ENCODE results near the gene TBX4. TPM values are rescaled to one million over a fixed set of nuclear protein-coding genes. Genes with fewer than 3 reads are reported as not detected.

The TBX4 gene
- total RNA-seq, 2 donors from 2014 or later: not detected

DNA sequence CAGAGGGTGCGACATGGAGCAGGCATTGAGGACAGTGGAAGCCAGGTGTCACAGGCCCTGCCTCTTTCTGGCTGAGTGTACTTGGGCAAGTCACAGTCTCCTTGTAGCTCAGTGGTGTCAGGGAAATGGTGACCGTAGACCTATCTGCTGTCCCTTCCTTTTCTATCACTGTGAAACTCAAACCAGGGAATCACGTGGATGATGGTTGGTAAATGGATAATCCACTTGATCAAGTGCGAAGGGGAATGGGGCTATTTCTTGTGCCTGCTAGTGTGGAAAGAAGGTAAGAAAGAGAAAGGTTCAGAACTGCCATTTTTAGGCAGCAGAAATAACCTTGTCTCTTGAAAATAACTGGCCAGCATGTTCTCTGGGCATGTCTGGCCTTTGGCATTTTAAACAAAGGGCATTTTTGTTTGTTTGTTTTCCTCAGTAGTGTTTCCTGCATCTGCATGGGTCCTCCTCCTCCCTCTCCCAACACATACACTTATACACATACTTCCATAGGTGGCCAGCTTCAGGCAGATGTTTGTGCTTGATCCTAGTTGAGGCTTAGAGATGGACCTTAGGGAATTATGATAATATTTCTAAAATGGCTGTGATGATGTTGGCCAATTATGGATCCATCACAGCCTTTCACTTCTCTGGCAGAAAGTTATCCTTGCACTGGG, 7.1 kb downstream of the TBX4 start:
- Histone ChIP-seq H3K4me3 (no peak overlapping the region), H3K4me1 (peaks cover 0 to 27% of the 10 kb centered on the region in 2 donors), H3K36me3 (no peaks in the 10 kb centered on the region), H3K9me3 (no peaks in the 10 kb centered on the region), H3K27me3 (peaks cover 25 to 29% of the 10 kb centered on the region in 2 donors), H3K27ac (no peak overlapping the region)
- no peak for DNase-seq (ENCODE audit: low spot score)
- TF ChIP-seq, protein P1, sequence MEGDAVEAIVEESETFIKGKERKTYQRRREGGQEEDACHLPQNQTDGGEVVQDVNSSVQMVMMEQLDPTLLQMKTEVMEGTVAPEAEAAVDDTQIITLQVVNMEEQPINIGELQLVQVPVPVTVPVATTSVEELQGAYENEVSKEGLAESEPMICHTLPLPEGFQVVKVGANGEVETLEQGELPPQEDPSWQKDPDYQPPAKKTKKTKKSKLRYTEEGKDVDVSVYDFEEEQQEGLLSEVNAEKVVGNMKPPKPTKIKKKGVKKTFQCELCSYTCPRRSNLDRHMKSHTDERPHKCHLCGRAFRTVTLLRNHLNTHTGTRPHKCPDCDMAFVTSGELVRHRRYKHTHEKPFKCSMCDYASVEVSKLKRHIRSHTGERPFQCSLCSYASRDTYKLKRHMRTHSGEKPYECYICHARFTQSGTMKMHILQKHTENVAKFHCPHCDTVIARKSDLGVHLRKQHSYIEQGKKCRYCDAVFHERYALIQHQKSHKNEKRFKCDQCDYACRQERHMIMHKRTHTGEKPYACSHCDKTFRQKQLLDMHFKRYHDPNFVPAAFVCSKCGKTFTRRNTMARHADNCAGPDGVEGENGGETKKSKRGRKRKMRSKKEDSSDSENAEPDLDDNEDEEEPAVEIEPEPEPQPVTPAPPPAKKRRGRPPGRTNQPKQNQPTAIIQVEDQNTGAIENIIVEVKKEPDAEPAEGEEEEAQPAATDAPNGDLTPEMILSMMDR (IDR thresholded peaks at IDR 0.05): no peak

DNA sequence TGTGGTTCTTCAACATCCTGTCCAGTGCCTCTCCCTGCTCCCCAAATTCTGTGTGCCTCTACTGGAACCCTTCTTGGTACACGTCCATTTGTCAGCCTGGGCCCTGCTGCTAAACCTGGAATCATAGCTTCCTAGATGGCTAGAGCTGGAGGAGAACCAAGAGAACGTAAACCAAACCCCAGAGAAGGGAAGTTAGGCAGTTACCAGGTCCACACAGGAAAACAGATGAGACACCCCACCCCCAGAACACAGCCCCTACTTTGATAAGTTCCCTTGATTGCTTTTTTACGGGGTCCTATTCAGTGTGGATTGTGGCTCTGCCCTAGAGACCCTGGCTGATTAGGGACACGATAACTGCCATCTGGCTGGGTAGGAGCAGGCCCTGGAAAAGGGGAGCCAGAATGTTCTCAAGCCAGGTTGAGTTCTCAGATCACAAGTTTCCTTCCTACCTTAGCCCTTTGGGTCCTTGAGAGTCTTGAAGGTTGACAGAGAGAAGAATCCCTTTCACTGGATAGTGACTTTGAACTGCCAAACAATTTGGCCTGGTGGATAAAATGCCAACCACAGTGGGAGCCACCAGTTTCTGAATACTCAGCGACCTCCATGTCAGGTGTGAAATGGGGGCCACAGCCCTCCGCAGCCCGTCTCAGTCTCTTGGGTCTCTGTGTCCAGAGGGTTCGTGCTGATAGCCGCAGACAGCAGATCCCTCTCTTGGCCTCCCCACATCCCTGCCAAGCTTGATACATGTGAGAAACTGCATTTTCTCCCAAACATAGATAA, 7.9 kb downstream of the TBX4 start:
- DNase-seq (ENCODE audit: low spot score): no peak
- no peak overlapping the region for H3K4me3 ChIP-seq
- H3K36me3 ChIP-seq: no peaks in the 10 kb centered on the region
- no peaks in the 10 kb centered on the region for H3K9me3 ChIP-seq
- H3K4me1 ChIP-seq: peaks cover 0 to 20% of the 10 kb centered on the region in 2 donors
- TF ChIP-seq, protein P1 (IDR thresholded peaks at IDR 0.05): no peak
- H3K27ac ChIP-seq: no peak overlapping the region
- peaks cover 18 to 21% of the 10 kb centered on the region in 2 donors for H3K27me3 ChIP-seq

DNA sequence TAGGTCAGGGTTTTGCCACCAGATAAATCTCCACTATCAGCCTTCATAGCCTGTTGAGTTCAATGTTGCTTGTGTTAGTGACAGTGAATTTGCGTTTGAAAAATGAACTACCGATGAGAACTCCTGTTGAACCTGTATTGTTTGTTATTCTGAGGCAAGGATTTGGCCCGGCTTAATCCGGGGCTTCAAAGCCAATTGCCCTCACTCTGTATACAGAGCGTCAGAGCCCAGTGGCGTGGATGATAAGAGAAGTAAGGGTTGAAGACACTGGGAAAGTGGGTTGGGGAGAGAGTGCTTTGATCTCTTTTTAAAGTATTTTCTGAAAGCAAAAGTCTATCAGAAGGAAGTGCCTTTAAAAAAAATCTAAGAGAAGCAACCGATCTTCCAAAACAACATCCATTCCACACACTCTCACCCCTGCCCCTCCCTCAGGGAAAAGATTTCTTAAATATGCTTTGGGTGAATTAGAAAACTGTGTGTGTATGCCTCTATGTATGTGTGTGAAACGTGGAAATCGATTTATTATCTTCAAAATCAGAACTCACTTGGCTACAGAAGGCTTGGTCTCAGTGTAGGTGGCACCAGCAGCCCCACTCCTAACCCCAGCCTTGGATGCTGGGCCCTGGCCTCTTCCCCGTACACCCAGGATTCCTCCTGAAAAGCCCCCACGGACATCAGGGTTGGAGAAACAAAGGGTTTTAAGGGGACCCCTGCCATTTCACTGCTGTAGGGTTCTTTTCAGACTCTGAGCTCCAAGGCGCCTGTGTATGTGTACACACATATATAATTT, 8.8 kb downstream of the TBX4 start:
- Histone ChIP-seq H3K4me3 (no peak overlapping the region), H3K36me3 (no peaks in the 10 kb centered on the region), H3K27ac (no peak overlapping the region), H3K4me1 (peaks cover 0 to 20% of the 10 kb centered on the region in 2 donors), H3K9me3 (no peaks in the 10 kb centered on the region), H3K27me3 (peaks cover 11 to 14% of the 10 kb centered on the region in 2 donors)
- TF ChIP-seq, protein P1 (IDR thresholded peaks at IDR 0.05): no peak
- no peak for DNase-seq (ENCODE audit: low spot score)

DNA sequence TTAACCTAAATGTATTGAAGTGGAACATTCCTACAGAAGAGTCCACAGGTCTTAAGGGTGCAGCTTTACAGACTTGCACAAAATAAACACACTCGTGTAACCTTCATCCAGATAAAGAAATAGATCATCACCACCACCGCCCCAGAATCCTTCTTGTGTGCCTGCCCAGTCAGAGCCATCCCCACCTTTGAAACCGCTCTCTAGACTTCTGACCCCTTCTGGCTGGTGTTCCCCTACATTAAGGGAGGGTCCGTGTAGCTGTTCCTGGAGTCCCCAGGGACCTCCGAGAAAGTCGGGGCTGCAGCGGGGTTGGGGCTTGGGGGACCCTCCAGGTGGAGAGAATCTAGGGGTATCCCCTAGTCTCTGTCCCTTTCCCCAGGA, 9.4 kb downstream of the TBX4 start:
- TF ChIP-seq, protein P1 (IDR thresholded peaks at IDR 0.05): no peak
- Histone ChIP-seq H3K36me3 (no peaks in the 10 kb centered on the region), H3K9me3 (no peaks in the 10 kb centered on the region), H3K4me1 (peaks cover 0 to 20% of the 10 kb centered on the region in 2 donors), H3K27ac (no peak overlapping the region), H3K27me3 (peaks cover 6 to 12% of the 10 kb centered on the region in 2 donors), H3K4me3 (peak overlapping the region in 1 of 2 donors; percentile 28)
- no peak for DNase-seq (ENCODE audit: low spot score)

GRCh38 chr17:61461967-61462718, 9.9 kb downstream of the TBX4 start:
- H3K27me3 ChIP-seq: peaks cover 0 to 8% of the 10 kb centered on the region in 2 donors
- H3K4me3 ChIP-seq: peak overlapping the region in 1 of 2 donors; percentile 28
- TF ChIP-seq, protein P1 (IDR thresholded peaks at IDR 0.05): no peak
- H3K4me1 ChIP-seq: peaks cover 0 to 16% of the 10 kb centered on the region in 2 donors
- DNase-seq (ENCODE audit: low spot score): no peak
- H3K27ac ChIP-seq: no peak overlapping the region
- H3K9me3 ChIP-seq: no peaks in the 10 kb centered on the region
- no peaks in the 10 kb centered on the region for H3K36me3 ChIP-seq

Measured in right atrium auricular region (tissue), 2 donors.